Epithelial cell of esophagus (primary cell): ENCODE results near the gene GRK5.

Source experiments
- DNase-seq: peaks from one replicate; pipeline ENCODE4 v3.0.0; 2010; ENCODE audit warnings: low read depth
- H3K4me3 ChIP-seq: 2 replicates; pipeline ENCODE4 v1.5.1; 2011; ENCODE audit warnings: mild to moderate bottlenecking, low read length, control low read depth
- TF ChIP-seq, protein P1 (sequence below): IDR thresholded peaks from 2 replicates; pipeline ENCODE4 v1.5.1; 2011; ENCODE audit warnings: low read depth, mild to moderate bottlenecking, low read length, control low read depth, inconsistent platforms; ENCODE audit not compliant: insufficient read depth; ENCODE audit errors: missing control alignments

The GRK5 gene

DNA sequence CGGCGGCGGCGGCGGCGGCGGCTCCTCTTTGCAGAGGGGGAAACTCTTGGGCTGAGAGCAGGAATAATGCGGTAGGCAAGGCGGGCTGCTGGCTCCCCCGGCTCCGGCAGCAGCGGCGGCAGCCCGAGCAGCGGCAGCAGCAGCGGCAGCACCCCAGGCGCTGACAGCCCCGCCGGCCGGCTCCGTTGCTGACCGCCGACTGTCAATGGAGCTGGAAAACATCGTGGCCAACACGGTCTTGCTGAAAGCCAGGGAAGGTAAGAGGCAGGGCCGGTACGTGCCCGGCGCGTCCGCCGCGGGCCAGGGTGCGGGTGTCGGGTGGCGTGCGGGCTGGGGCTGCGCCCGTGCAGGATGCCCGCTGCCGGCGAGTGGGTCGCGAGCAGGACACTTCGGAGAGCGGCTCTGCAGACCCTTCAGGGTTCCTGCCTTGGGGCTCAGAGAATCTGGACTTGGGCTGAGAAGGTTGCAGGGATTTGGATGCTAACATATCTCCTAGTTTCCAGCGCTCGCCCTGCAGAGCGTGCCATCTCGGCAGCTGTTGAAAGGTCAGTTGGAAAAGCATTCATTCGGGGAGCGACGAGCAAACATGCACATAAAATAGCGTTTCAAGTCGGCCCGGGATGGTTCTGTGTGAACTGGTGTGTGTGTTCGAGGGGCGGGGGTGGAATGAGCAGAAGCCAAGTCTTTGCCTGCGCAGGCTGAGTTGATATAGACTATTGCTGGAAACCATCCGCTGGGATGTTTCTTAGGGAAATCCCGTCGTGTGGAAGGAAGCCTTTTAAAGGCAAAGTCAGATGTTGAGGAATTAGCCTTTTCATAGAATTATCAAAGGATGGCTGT is 562 bp downstream of the GRK5 start:
- peak; percentile 58 for DNase-seq

DNA sequence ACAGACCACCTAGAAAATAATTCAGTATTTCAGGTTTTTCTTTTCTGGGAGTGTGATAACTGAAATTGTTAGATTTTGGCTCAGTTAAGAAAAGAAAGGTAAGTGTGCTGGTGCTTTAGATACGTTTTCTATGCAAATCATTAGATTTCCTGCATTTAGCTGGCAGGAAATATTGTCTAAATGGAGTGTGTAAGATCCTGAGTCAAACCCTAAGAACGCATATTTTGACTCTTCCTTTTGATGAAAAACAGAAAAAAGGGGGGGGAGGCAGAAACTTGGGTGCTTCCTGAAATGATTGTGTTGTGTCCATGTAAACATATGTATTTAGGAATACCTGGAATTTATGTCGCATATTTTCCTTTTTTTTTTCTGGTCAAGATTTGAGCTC is 1.2 kb downstream of the GRK5 start:
- TF ChIP-seq, protein P1, sequence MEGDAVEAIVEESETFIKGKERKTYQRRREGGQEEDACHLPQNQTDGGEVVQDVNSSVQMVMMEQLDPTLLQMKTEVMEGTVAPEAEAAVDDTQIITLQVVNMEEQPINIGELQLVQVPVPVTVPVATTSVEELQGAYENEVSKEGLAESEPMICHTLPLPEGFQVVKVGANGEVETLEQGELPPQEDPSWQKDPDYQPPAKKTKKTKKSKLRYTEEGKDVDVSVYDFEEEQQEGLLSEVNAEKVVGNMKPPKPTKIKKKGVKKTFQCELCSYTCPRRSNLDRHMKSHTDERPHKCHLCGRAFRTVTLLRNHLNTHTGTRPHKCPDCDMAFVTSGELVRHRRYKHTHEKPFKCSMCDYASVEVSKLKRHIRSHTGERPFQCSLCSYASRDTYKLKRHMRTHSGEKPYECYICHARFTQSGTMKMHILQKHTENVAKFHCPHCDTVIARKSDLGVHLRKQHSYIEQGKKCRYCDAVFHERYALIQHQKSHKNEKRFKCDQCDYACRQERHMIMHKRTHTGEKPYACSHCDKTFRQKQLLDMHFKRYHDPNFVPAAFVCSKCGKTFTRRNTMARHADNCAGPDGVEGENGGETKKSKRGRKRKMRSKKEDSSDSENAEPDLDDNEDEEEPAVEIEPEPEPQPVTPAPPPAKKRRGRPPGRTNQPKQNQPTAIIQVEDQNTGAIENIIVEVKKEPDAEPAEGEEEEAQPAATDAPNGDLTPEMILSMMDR = no peak
- H3K4me3 ChIP-seq = peak overlapping the region; percentile 61
- peak; percentile 36 for DNase-seq

More for the DNA sequence above, 562 bp downstream of the GRK5 start:
- TF ChIP-seq, protein P1 = no peak
- peak overlapping the region; percentile 61 for H3K4me3 ChIP-seq

DNA sequence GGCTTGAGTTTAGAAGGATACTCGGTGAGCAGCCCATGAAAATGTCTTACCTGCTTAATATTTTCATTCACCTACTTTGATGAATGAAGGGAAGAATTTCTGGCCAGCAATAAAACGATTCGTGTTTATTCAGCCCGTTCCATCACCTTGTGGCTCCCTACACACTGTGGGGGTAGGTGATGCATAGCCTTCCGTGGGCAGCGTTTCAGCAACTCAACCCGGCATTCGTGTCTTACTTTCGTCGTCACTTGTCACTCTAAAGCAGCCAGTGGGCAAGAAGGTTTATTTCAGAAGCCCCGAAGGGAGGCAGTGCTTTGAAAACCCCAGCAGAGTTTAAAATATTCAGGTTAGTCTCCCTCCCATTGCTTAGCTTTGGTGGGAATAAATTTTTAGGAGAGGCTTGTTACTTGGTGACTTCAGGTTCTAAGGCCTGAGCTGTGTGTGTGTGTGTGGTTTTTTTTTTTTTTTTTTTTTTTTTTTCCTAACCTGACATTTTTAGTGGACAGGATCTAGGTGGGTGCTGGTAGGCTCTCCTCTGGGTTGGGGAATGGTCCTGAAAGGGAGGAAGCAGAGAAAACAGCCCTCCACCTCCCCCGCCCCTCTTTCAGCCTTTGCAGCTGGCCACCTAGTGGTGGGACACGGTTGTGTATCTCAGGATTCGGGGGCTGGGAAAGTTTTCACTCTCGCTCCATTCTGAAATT is 1.8 kb downstream of the GRK5 start:
- peak overlapping the region; percentile 7 for H3K4me3 ChIP-seq
- TF ChIP-seq, protein P1 = peak; percentile 83
- peak; percentile 50 for DNase-seq

DNA sequence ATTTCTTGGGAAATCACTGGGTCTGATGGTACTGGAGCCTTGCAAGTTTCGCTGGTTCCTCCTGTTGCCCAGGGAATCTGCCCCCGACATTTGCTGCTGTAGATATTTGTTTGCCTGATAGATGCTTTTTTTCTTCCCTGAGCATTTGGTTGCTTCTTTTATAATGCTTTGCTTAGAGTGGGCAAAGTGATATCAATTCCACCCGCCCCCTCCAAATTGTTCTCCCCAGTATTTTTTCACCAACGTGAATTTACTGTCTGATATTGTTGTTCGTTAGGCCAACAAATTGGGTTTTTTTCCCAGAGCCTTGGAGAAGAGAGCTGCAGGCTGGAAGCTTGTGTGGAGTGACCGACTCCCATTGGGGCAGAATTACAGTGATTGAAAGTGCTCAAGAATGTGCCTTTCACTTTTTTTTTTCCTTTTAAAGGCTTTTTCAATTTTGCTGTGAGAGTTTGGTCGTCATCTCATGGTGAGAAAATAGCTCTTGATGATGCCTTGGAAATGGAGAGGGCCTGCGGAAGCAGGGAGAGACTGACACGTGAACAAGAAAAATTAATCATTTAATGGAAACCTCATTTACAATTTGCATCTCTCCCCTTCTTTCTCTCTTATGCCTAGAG is 2.5 kb downstream of the GRK5 start:
- no peak for DNase-seq
- TF ChIP-seq, protein P1 = no peak
- H3K4me3 ChIP-seq = no peak overlapping the region

DNA sequence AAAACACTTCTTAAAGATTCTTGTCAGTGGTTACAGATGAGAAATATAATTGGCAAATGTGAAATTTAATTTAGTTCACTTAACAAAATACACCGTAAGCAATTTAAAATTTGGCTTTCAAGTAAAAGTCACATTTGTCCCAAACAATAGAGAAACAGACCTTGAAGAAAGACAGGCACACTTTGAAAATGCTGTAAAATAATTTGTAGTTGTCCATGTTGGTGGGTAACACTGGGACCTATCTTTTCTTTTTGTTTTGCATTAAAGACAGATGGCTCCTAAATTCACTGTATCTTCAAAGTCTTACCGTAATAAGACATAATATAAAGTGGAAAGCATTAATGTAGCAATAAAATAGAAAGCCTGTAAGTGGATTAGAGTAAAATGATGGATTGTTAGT is 3.3 kb downstream of the GRK5 start:
- DNase-seq = no peak
- no peak overlapping the region for H3K4me3 ChIP-seq
- TF ChIP-seq, protein P1 = no peak

DNA sequence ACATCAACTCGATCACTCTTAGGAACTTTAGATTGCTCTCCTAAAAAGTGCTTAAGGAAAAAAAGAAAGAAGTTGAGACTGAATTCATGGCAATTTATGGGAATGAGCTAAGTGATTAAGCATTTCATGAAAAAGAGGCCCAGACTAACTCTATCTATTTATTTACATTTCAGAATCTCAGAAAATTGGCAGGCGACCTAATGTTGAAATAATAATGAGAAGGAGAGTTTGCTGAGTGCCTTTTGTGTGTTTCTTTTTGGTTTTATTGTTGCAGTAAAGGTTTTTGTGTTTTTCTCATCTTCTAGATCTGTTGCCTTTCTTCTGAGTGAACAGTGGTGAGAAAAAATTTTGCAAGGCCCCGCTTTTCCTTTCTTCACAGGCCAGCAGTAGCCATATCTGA is 3.8 kb downstream of the GRK5 start:
- no peak for DNase-seq
- no peak overlapping the region for H3K4me3 ChIP-seq
- TF ChIP-seq, protein P1 = no peak
